Measurements from ENCODE around the gene RBMS3.

DNA sequence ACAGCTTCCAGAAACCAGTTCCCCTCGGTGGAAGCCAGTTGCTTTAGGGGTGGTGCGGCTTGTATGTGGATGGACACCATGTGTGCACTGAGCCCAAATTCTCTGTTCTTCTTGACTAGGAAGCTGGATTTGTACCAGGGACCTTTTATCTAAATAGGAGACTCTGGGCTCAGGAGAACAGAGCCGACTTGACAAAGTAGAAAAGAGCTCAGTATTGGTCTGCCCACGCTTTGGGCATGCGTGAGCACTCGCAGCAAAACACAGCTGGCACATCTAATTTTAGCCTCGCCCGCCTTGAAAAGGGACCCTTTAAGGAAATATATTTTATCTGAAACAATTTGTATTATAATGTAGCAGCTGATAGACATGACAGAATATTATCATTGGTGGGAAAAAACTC is 1.1 kb upstream of the RBMS3 start:
- TF ChIP-seq POLR2A (IDR thresholded peaks at IDR 0.05; ENCODE audit: low read length), result no peak
- TF ChIP-seq GATA1 (IDR thresholded peaks at IDR 0.05; ENCODE audit: low read depth, low read length), result no peak

All from erythroblast (primary cell).